HG03432 (cell line): ENCODE measurements around the gene SUGP2.

ENCODE experiments used
- ATAC-seq: cut with Tn5 transposase; IDR thresholded peaks from one replicate; pipeline ENCODE4 v1.9.1; 2021; ENCODE audit warnings: mild to moderate bottlenecking, moderate library complexity; ENCODE audit not compliant: unreplicated experiment

Gene SUGP2

GRCh38 chr19:19059837-19060611, 26.7 kb upstream of the SUGP2 start:
- no peak for ATAC-seq

GRCh38 chr19:19059018-19059836, 25.9 kb upstream of the SUGP2 start:
- no peak for ATAC-seq

GRCh38 chr19:19057720-19058119, 24.4 kb upstream of the SUGP2 start:
- no peak for ATAC-seq

- ATAC-seq: no peak
Measured at GRCh38 chr19:19057317-19057716, 24.0 kb upstream of the SUGP2 start.

GRCh38 chr19:19056636-19057275, 23.4 kb upstream of the SUGP2 start:
- no peak for ATAC-seq

- ATAC-seq: no peak
Measured at GRCh38 chr19:19055701-19056100, 22.4 kb upstream of the SUGP2 start.

GRCh38 chr19:19054939-19055440, 21.7 kb upstream of the SUGP2 start:
- no peak for ATAC-seq

GRCh38 chr19:19054315-19054938, 21.1 kb upstream of the SUGP2 start:
- ATAC-seq: no peak

- no peak for ATAC-seq
Measured at GRCh38 chr19:19053508-19054314, 20.4 kb upstream of the SUGP2 start.

- no peak for ATAC-seq
Measured at GRCh38 chr19:19052921-19053320, 19.6 kb upstream of the SUGP2 start.

GRCh38 chr19:19051478-19052213, 18.3 kb upstream of the SUGP2 start:
- ATAC-seq: no peak

- no peak for ATAC-seq
Measured at GRCh38 chr19:19050731-19051130, 17.4 kb upstream of the SUGP2 start.

- ATAC-seq: no peak
Measured at GRCh38 chr19:19050104-19050503, 16.8 kb upstream of the SUGP2 start.

- ATAC-seq: no peak
Measured at GRCh38 chr19:19049406-19049805, 16.1 kb upstream of the SUGP2 start.

- ATAC-seq: no peak
Measured at GRCh38 chr19:19043881-19044280, 10.6 kb upstream of the SUGP2 start.

- no peak for ATAC-seq
Measured at GRCh38 chr19:19043481-19043880, 10.2 kb upstream of the SUGP2 start.

GRCh38 chr19:19042732-19043280, 9.5 kb upstream of the SUGP2 start:
- ATAC-seq: no peak

GRCh38 chr19:19040417-19040816, 7.1 kb upstream of the SUGP2 start:
- no peak for ATAC-seq

- ATAC-seq: no peak
Measured at GRCh38 chr19:19039901-19040300, 6.6 kb upstream of the SUGP2 start.
